HEK293 (cell line): Measurements from ENCODE around the gene CLMN.

Experiments
- ATF2 ChIP-seq: fragments of 450-650 bp; formaldehyde crosslinking; IDR thresholded peaks from 2 replicates; pipeline ENCODE4 v1.5.1; 2016; ENCODE audit warnings: missing biosample characterization, missing genetic modification characterization, low read depth
- BCL11A ChIP-seq: fragments of 450-650 bp; formaldehyde crosslinking; IDR thresholded peaks from 2 replicates; pipeline ENCODE4 v1.5.1; 2016; ENCODE audit warnings: low read depth, missing biosample characterization, missing genetic modification characterization
- KLF10 ChIP-seq: fragments of 450-650 bp; IDR thresholded peaks from 2 replicates; pipeline ENCODE4 v1.5.1; 2018; ENCODE audit warnings: missing biosample characterization, mild to moderate bottlenecking, missing genetic modification characterization
- SCRT2 ChIP-seq: fragments of 450-650 bp; formaldehyde crosslinking; IDR thresholded peaks from 2 replicates; pipeline ENCODE4 v1.5.1; 2016; ENCODE audit warnings: missing biosample characterization, missing genetic modification characterization
- SETDB1 ChIP-seq: IDR thresholded peaks from one replicate; pipeline ENCODE4 v1.6.1; 2017; ENCODE audit warnings: mild to moderate bottlenecking, low read length, moderate library complexity, mixed read lengths; ENCODE audit not compliant: insufficient read length
- WT1 ChIP-seq: fragments of 450-650 bp; formaldehyde crosslinking; IDR thresholded peaks from 2 replicates; pipeline ENCODE4 v1.5.1; 2016; ENCODE audit warnings: missing biosample characterization, missing genetic modification characterization
- ZBTB26 ChIP-seq: fragments of 450-650 bp; formaldehyde crosslinking; optimal IDR thresholded peaks from 2 replicates; pipeline ENCODE3; 2016; ENCODE audit warnings: missing biosample characterization, mild to moderate bottlenecking, missing genetic modification characterization
- ZBTB6 ChIP-seq: fragments of 450-650 bp; formaldehyde crosslinking; IDR thresholded peaks from 2 replicates; pipeline ENCODE4 v1.5.1; 2017; ENCODE audit warnings: missing biosample characterization, missing genetic modification characterization
- ZBTB8A ChIP-seq: fragments of 450-650 bp; formaldehyde crosslinking; IDR thresholded peaks from 2 replicates; pipeline ENCODE4 v1.5.1; 2016; ENCODE audit warnings: missing biosample characterization, missing genetic modification characterization
- ZEB2 ChIP-seq: fragments of 450-650 bp; formaldehyde crosslinking; IDR thresholded peaks from 2 replicates; pipeline ENCODE4 v1.5.1; 2016; ENCODE audit warnings: missing biosample characterization, missing genetic modification characterization
- ZNF169 ChIP-seq: fragments of 450-650 bp; formaldehyde crosslinking; IDR thresholded peaks from 2 replicates; pipeline ENCODE4 v1.5.1; 2016; ENCODE audit warnings: missing biosample characterization, missing genetic modification characterization
- ZNF19 ChIP-seq: fragments of 450-650 bp; formaldehyde crosslinking; IDR thresholded peaks from 2 replicates; pipeline ENCODE4; 2016; ENCODE audit warnings: missing biosample characterization, missing genetic modification characterization, low read depth
- ZNF311 ChIP-seq: fragments of 450-650 bp; formaldehyde crosslinking; IDR thresholded peaks from 2 replicates; pipeline ENCODE4 v1.5.1; 2017; ENCODE audit warnings: missing biosample characterization, missing genetic modification characterization, borderline replicate concordance
- ZNF350 ChIP-seq: fragments of 450-650 bp; formaldehyde crosslinking; IDR thresholded peaks from 2 replicates; pipeline ENCODE4 v1.5.0; 2017; ENCODE audit warnings: missing biosample characterization, mild to moderate bottlenecking, missing genetic modification characterization
- ZNF394 ChIP-seq: fragments of 450-650 bp; formaldehyde crosslinking; IDR thresholded peaks from 2 replicates; pipeline ENCODE4 v1.5.1; 2016; ENCODE audit warnings: missing biosample characterization, missing genetic modification characterization, mild to moderate bottlenecking, moderate library complexity, borderline replicate concordance
- ZNF426 ChIP-seq: fragments of 450-650 bp; formaldehyde crosslinking; IDR thresholded peaks from 2 replicates; pipeline ENCODE4 v1.5.1; 2017; ENCODE audit warnings: missing biosample characterization, missing genetic modification characterization, mild to moderate bottlenecking, inconsistent platforms, moderate library complexity
- ZNF433 ChIP-seq: fragments of 450-650 bp; formaldehyde crosslinking; IDR thresholded peaks from 2 replicates; pipeline ENCODE4 v1.5.1; 2016; ENCODE audit warnings: missing biosample characterization, missing genetic modification characterization, low read depth
- ZNF510 ChIP-seq: fragments of 450-650 bp; formaldehyde crosslinking; IDR thresholded peaks from 2 replicates; pipeline ENCODE4 v1.5.1; 2018; ENCODE audit warnings: mild to moderate bottlenecking, missing genetic modification characterization, missing biosample characterization; ENCODE audit not compliant: insufficient replicate concordance
- ZNF514 ChIP-seq: fragments of 450-650 bp; formaldehyde crosslinking; IDR thresholded peaks from 2 replicates; pipeline ENCODE4 v1.5.1; 2016; ENCODE audit warnings: missing biosample characterization, missing genetic modification characterization
- ZNF518A ChIP-seq: fragments of 450-650 bp; formaldehyde crosslinking; conservative IDR thresholded peaks from 2 replicates; pipeline ENCODE4 v1.5.1; 2016; ENCODE audit warnings: low read depth, missing biosample characterization, missing genetic modification characterization
- ZNF544 ChIP-seq: fragments of 450-650 bp; formaldehyde crosslinking; IDR thresholded peaks from 2 replicates; pipeline ENCODE4 v1.5.0; 2017; ENCODE audit warnings: missing biosample characterization, missing genetic modification characterization
- ZNF548 ChIP-seq: fragments of 450-650 bp; formaldehyde crosslinking; IDR thresholded peaks from 2 replicates; pipeline ENCODE4 v1.5.1; 2016; ENCODE audit warnings: missing biosample characterization, missing genetic modification characterization
- ZNF555 ChIP-seq: fragments of 450-650 bp; formaldehyde crosslinking; conservative IDR thresholded peaks from 2 replicates; pipeline ENCODE4 v1.5.1; 2017; ENCODE audit warnings: missing biosample characterization, mild to moderate bottlenecking, missing genetic modification characterization, inconsistent platforms
- ZNF571 ChIP-seq: fragments of 450-650 bp; formaldehyde crosslinking; IDR thresholded peaks from 2 replicates; pipeline ENCODE4 v1.5.0; 2017; ENCODE audit warnings: missing biosample characterization, missing genetic modification characterization
- ZNF623 ChIP-seq: fragments of 450-650 bp; formaldehyde crosslinking; IDR thresholded peaks from 2 replicates; pipeline ENCODE4 v1.5.1; 2016; ENCODE audit warnings: missing biosample characterization, missing genetic modification characterization
- ZNF624 ChIP-seq: fragments of 450-650 bp; formaldehyde crosslinking; IDR thresholded peaks from 2 replicates; pipeline ENCODE4 v1.5.1; 2017; ENCODE audit warnings: missing biosample characterization, missing genetic modification characterization
- ZNF639 ChIP-seq: fragments of 450-650 bp; formaldehyde crosslinking; IDR thresholded peaks from 2 replicates; pipeline ENCODE4 v1.5.1; 2016; ENCODE audit warnings: missing biosample characterization, missing genetic modification characterization
- ZNF658 ChIP-seq: fragments of 450-650 bp; formaldehyde crosslinking; IDR thresholded peaks from 2 replicates; pipeline ENCODE4; 2016; ENCODE audit warnings: missing biosample characterization, missing genetic modification characterization
- ZNF660 ChIP-seq: fragments of 450-650 bp; IDR thresholded peaks from 2 replicates; pipeline ENCODE4 v1.5.1; 2018; ENCODE audit warnings: missing biosample characterization, mild to moderate bottlenecking, missing genetic modification characterization
- ZNF747 ChIP-seq: fragments of 450-650 bp; formaldehyde crosslinking; IDR thresholded peaks from 2 replicates; pipeline ENCODE4 v1.5.1; 2016; ENCODE audit warnings: missing biosample characterization, missing genetic modification characterization
- ZNF76 ChIP-seq: fragments of 450-650 bp; formaldehyde crosslinking; IDR thresholded peaks from 2 replicates; pipeline ENCODE4; 2016; ENCODE audit warnings: low read depth, missing biosample characterization, missing genetic modification characterization, borderline replicate concordance
- ZXDB ChIP-seq: fragments of 450-650 bp; formaldehyde crosslinking; IDR thresholded peaks from 2 replicates; pipeline ENCODE4 v1.5.1; 2016; ENCODE audit warnings: missing biosample characterization, missing genetic modification characterization

CLMN gene

GRCh38 chr14:95353007-95353406 is 33.3 kb upstream of the CLMN start (continued):
- TF ChIP-seq ZBTB26 (tag by site-specific recombination) (no peak), KLF10 (tag by site-specific recombination) (no peak), ATF2 (tag by site-specific recombination) (no peak), SETDB1 (no peak), ZEB2 (tag by site-specific recombination) (no peak), WT1 (tag by site-specific recombination) (no peak), ZNF548 (tag by site-specific recombination) (no peak), ZBTB6 (tag by site-specific recombination) (no peak), ZNF433 (tag by site-specific recombination) (0 out of 2 replicates have a peak, but pooled peaks have one; percentile 21), ZNF514 (no peak), ZXDB (tag by site-specific recombination) (peak; percentile 28; the same call in 1 of the 2 replicates), ZNF518A (peak; percentile 63; the same call in 1 of the 2 replicates), ZNF555 (tag by site-specific recombination) (peak; percentile 52), ZNF394 (tag by site-specific recombination) (peak; percentile 76; the same call in 1 of the 2 replicates), ZNF311 (tag by site-specific recombination) (no peak), ZNF510 (tag by site-specific recombination) (no peak), ZNF747 (tag by site-specific recombination) (no peak), ZNF76 (tag by site-specific recombination) (no peak), ZNF350 (tag by site-specific recombination) (no peak), ZNF639 (tag by site-specific recombination) (no peak), ZNF544 (tag by site-specific recombination) (no peak), ZNF571 (tag by site-specific recombination) (no peak), BCL11A (tag by site-specific recombination) (no peak), ZNF658 (tag by site-specific recombination) (no peak), ZNF19 (tag by site-specific recombination) (no peak), SCRT2 (tag by site-specific recombination) (no peak), ZNF660 (tag by site-specific recombination) (no peak), ZNF169 (no peak), ZBTB8A (peak; percentile 43; the same call in 1 of the 2 replicates), ZNF623 (tag by site-specific recombination) (peak; percentile 46), ZNF624 (tag by site-specific recombination) (no peak), ZNF426 (peak; percentile 57)
